ENCODE results near the gene AACS.
A peak's percentile ranks its signal among the peaks of the same experiment; 100 is the strongest.

AACS gene

GRCh38 chr12:125185311-125185739 lies 120.1 kb downstream of the AACS start (continued):
- peak; percentile 89 for TF ChIP-seq IKZF3 (tag by site-specific recombination; IDR thresholded peaks at IDR 0.05)
- TF ChIP-seq TSHZ1 (tag by site-specific recombination; IDR thresholded peaks at IDR 0.05; ENCODE audit: borderline replicate concordance), result 0 out of 2 replicates have a peak, but pooled peaks have one; percentile 41
- no peak for TF ChIP-seq PRDM6 (tag by site-specific recombination; IDR thresholded peaks at IDR 0.05)
- TF ChIP-seq ZBTB1 (tag by site-specific recombination; IDR thresholded peaks at IDR 0.05), result 0 out of 2 replicates have a peak, but pooled peaks have one; percentile 44
- TF ChIP-seq SCRT2 (tag by site-specific recombination; IDR thresholded peaks at IDR 0.05), result 0 out of 2 replicates have a peak, but pooled peaks have one; percentile 22
- TF ChIP-seq ZNF639 (tag by site-specific recombination; IDR thresholded peaks at IDR 0.05), result peak; percentile 25; the same call in 1 of the 2 replicates
- TF ChIP-seq ZNF112 (tag by site-specific recombination; IDR thresholded peaks at IDR 0.05), result no peak
- TF ChIP-seq HOXA7 (CRISPR knock-in tag; IDR thresholded peaks at IDR 0.05; ENCODE audit: borderline replicate concordance), result no peak
- no peak for TF ChIP-seq ZNF311 (tag by site-specific recombination; IDR thresholded peaks at IDR 0.05; ENCODE audit: borderline replicate concordance)
- TF ChIP-seq WT1 (tag by site-specific recombination; IDR thresholded peaks at IDR 0.05), result peak; percentile 45
- peak; percentile 37; the same call in 1 of the 2 replicates for TF ChIP-seq ZBTB21 (tag by site-specific recombination; IDR thresholded peaks at IDR 0.05)
- TF ChIP-seq ZNF600 (tag by site-specific recombination; IDR thresholded peaks at IDR 0.05), result peak; percentile 84; the same call in 1 of the 2 replicates
- peak; percentile 65 for TF ChIP-seq INSM2 (tag by site-specific recombination; IDR thresholded peaks at IDR 0.05)
- peak; percentile 99 for TF ChIP-seq ZIC2 (tag by site-specific recombination; IDR thresholded peaks at IDR 0.05)
- peak; percentile 62; the same call in 1 of the 2 replicates for TF ChIP-seq ZNF324 (tag by site-specific recombination; IDR thresholded peaks at IDR 0.05)
- TF ChIP-seq BCL11B (tag by site-specific recombination; IDR thresholded peaks at IDR 0.05; ENCODE audit: low read depth), result peak; percentile 87
- TF ChIP-seq ZNF501 (tag by site-specific recombination; IDR thresholded peaks at IDR 0.05), result 0 out of 2 replicates have a peak, but pooled peaks have one; percentile 57
- TF ChIP-seq ZNF423 (tag by site-specific recombination; IDR thresholded peaks at IDR 0.05), result peak; percentile 59; the same call in 1 of the 2 replicates
- no peak for TF ChIP-seq ZNF138 (tag by site-specific recombination; IDR thresholded peaks at IDR 0.05; ENCODE audit: borderline replicate concordance)
- TF ChIP-seq ZNF169 (tag by site-specific recombination; IDR thresholded peaks at IDR 0.05), result no peak
- TF ChIP-seq ZFHX2 (tag by site-specific recombination; conservative IDR thresholded peaks at IDR 0.05), result 0 out of 2 replicates have a peak, but pooled peaks have one; percentile 8
- TF ChIP-seq ZNF596 (tag by site-specific recombination; IDR thresholded peaks at IDR 0.05), result no peak
- no peak for TF ChIP-seq ZNF768 (tag by site-specific recombination; IDR thresholded peaks at IDR 0.05)
- TF ChIP-seq ELK4 (IDR thresholded peaks at IDR 0.05; ENCODE audit: borderline replicate concordance, low read depth, low read length), result no peak
- peak; percentile 100 for TF ChIP-seq GLIS1 (tag by site-specific recombination; IDR thresholded peaks at IDR 0.05)
- no peak for TF ChIP-seq ZNF266 (tag by site-specific recombination; IDR thresholded peaks at IDR 0.05; ENCODE audit: low read depth)
- peak; percentile 85 for TF ChIP-seq BCL11A (tag by site-specific recombination; IDR thresholded peaks at IDR 0.05; ENCODE audit: low read depth)
- TF ChIP-seq SP7 (tag by site-specific recombination; IDR thresholded peaks at IDR 0.05), result peak; percentile 64; the same call in 1 of the 2 replicates
- TF ChIP-seq ZNF843 (tag by site-specific recombination; IDR thresholded peaks at IDR 0.05), result peak; percentile 57; the same call in 1 of the 2 replicates
- peak; percentile 67 for TF ChIP-seq ZBTB17 (tag by site-specific recombination; IDR thresholded peaks at IDR 0.05)
- 0 out of 2 replicates have a peak, but pooled peaks have one; percentile 7 for TF ChIP-seq ZSCAN4 (tag by site-specific recombination; IDR thresholded peaks at IDR 0.05)
